Stomach (tissue), 9 donors: ENCODE measurements around the gene ANTXR1. TPM values are rescaled to one million over a fixed set of nuclear protein-coding genes. Genes with fewer than 3 reads are reported as not detected.
A peak's percentile ranks its signal among the peaks of the same experiment; 100 is the strongest.

Experiments
- DNase-seq, 2 donors: peaks; one replicate each; pipeline versions ENCODE4 v3.0.0 to v3.0.0-alpha.2; 2013 to 2019
- H3K27ac ChIP-seq, 5 donors: fragments of 200-600 bp in 4 of 5; sonication (generic) in 4 of 5; one replicate each; pipeline ENCODE4 v1.5.1; 2013 to 2019; ENCODE audit warnings: mild to moderate bottlenecking in 1 of 5, moderate library complexity in 1 of 5
- H3K27me3 ChIP-seq, 3 donors: fragments of 200-600 bp; sonication (generic); one replicate each; pipeline ENCODE4 v1.5.1; 2017 to 2019; ENCODE audit warnings: mixed run types in 1 of 3
- H3K36me3 ChIP-seq, 4 donors: fragments of 200-600 bp; sonication (generic); 1 replicate in 3 of 4; 2 replicates in 1 of 4; pipeline ENCODE4 v1.5.1; 2016 to 2019
- H3K4me1 ChIP-seq, 4 donors: fragments of 200-600 bp; sonication (generic); one replicate each; pipeline ENCODE4 v1.5.1; 2016 to 2019
- H3K4me3 ChIP-seq, 4 donors: fragments of 200-600 bp; sonication (generic) in 3 of 4; one replicate each; pipeline ENCODE4 v1.5.1; 2016 to 2019; ENCODE audit warnings: mild to moderate bottlenecking in 1 of 4
- H3K9me3 ChIP-seq, 4 donors: fragments of 200-600 bp; sonication (generic); one replicate each; pipeline ENCODE4 v1.5.1; 2016 to 2019
- EP300 ChIP-seq: sonication (generic); formaldehyde crosslinking; IDR thresholded peaks from one replicate; pipeline ENCODE4 v1.6.1; 2017; ENCODE audit warnings: antibody characterized with exemption
- POLR2A ChIP-seq, 4 donors: fragments of 450-650 bp; IDR thresholded peaks; one replicate each; pipeline ENCODE4 v1.6.1; 2016; ENCODE audit warnings: antibody characterized with exemption in 4 of 4, control low read depth in 2 of 4, mild to moderate bottlenecking in 1 of 4, moderate library complexity in 1 of 4
- POLR2AphosphoS5 ChIP-seq, 3 donors: sonication (generic); formaldehyde crosslinking; IDR thresholded peaks; one replicate each; pipeline ENCODE4 v1.6.1; 2016; ENCODE audit warnings: antibody characterized with exemption in 3 of 3
- WGBS, 5 donors: extraction: QIAGEN DNeasy Blood & Tissue Kit in 3 of 5; methylation state at CpG; one replicate each; pipeline versions ENCODE4 v1.1.5 to v1.1.7; 2013 to 2018; 5-methylcytosine and 5-hydroxymethylcytosine counted together
- intact Hi-C: fragments of 100-400 bp; cut with DNase I; formaldehyde crosslinking; loops from one replicate; pipeline ENCODE4 v1.15.1; 2023; ENCODE audit warnings: low total_unique reads
- polyA plus RNA-seq, 3 donors: library from polyadenylated mRNA; stranded (reverse); fragments of 200-250 nt; gene quantifications; one replicate each; pipeline ENCODE4 v1.2.3, GENCODE V29; 2013
- small RNA-seq, 4 donors: library from RNA; depleted of rRNA; stranded (forward); fragments of <200 nt; gene quantifications; one replicate each; pipeline ENCODE3, GENCODE V24; 2016
- total RNA-seq, 5 donors: library from RNA; depleted of rRNA; stranded (reverse); fragments of >200 nt; gene quantifications; one replicate each; pipeline versions ENCODE4 v1.1.0 to v1.2.3, GENCODE V29; 2014 to 2016
- TF ChIP-seq, protein P1 (sequence below), 7 experiments: fragments of 450-650 bp in 4 of 7; fragments of 200-600 bp in 3 of 7; sonication (generic) in 3 of 7; IDR thresholded peaks; one replicate each; pipeline ENCODE4 v1.5.1; 2016 to 2019; ENCODE audit warnings: antibody characterized with exemption in 7 of 7, control low read depth in 2 of 7, mild to moderate bottlenecking in 1 of 7
- donor health status: healthy with polysubstance abuse.
- donor health status: Bipolar disorder and iron deficiency.
- donor health status: healthy.

ANTXR1 gene
- total and polyA plus RNA-seq, 8 donors, result 5.8 to 32.5 (median 13.7) TPM

DNA sequence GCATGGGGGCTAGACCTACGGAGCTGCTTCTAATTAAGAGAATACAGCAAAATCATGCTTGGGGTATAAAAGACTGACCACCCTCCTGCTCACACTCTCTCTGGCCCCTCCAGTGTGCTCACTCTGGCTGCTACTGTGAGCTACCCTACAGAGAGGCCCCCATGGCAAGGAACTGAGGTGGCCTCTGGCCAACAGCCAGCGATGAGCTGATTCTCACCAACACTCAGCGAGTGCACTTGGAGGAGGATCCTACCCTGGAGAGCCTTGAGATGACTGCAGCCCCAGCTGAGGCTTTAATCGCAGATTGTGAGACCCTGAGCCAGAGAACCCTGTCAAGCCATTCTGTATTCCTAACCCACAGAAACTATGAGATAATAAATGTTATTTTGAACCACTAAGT lies 285.9 kb downstream of the ANTXR1 start:
- H3K4me3 ChIP-seq, result no peak overlapping the region
- H3K4me1 ChIP-seq, result no peaks in the 10 kb centered on the region
- no peak overlapping the region for H3K27ac ChIP-seq
- H3K9me3 ChIP-seq, result peaks cover 0 to 2% (median under 1%) of the 10 kb centered on the region in 4 donors
- TF ChIP-seq EP300 (no peak), POLR2AphosphoS5 (IDR thresholded peaks at IDR 0.05) (no peak), POLR2A (IDR thresholded peaks at IDR 0.05) (no peak)
- TF ChIP-seq, protein P1, sequence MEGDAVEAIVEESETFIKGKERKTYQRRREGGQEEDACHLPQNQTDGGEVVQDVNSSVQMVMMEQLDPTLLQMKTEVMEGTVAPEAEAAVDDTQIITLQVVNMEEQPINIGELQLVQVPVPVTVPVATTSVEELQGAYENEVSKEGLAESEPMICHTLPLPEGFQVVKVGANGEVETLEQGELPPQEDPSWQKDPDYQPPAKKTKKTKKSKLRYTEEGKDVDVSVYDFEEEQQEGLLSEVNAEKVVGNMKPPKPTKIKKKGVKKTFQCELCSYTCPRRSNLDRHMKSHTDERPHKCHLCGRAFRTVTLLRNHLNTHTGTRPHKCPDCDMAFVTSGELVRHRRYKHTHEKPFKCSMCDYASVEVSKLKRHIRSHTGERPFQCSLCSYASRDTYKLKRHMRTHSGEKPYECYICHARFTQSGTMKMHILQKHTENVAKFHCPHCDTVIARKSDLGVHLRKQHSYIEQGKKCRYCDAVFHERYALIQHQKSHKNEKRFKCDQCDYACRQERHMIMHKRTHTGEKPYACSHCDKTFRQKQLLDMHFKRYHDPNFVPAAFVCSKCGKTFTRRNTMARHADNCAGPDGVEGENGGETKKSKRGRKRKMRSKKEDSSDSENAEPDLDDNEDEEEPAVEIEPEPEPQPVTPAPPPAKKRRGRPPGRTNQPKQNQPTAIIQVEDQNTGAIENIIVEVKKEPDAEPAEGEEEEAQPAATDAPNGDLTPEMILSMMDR (IDR thresholded peaks at IDR 0.05), result no peak
- no peaks in the 10 kb centered on the region for H3K27me3 ChIP-seq
- intact Hi-C loops, result no loop called here
- H3K36me3 ChIP-seq, result no peaks in the 10 kb centered on the region
- DNase-seq, result peak in 1 of 2 donors; percentile 40
- WGBS, 5 donors, result 75 to 88% (median 80%) methylated on average over 4 of the region's 4 CpGs

Small RNA genes within 50 kb of the gene (small RNA-seq; reads per million reads assigned to genes)
- gene MIR3126, result 0 to 0.23 (median 0.08) reads per million in 4 donors
- gene RNA5SP96, result 0 reads per million in 4 donors
- gene RNU6-1216P, result 0 reads per million in 4 donors

Other genes starting within 250 kb of the ANTXR1 start
- under 1 TPM in 1 of 5 donors, not detected in 4; 0.37 TPM for gene BMP10, start 141.8 kb upstream of the ANTXR1 start, total RNA-seq
- gene BMP10, start 141.8 kb upstream of the ANTXR1 start, polyA plus RNA-seq, result not detected
- gene GKN2, start 60.3 kb upstream of the ANTXR1 start, total RNA-seq, result 1,000 to 10,000 TPM in 1 of 5 donors, 100 to 1,000 TPM in 2, 10 to 100 TPM in 1, not detected in 1; 16.5 to 1,354 (median 201) TPM
- 1,000 to 10,000 TPM in 1 of 3 donors, 100 to 1,000 TPM in 1, 10 to 100 TPM in 1; 28.0 to 1,349 (median 744) TPM for gene GKN2, start 60.3 kb upstream of the ANTXR1 start, polyA plus RNA-seq
- 1,000 to 10,000 TPM in 1 of 5 donors, 100 to 1,000 TPM in 3, 1 to 10 TPM in 1; 1.7 to 7,706 (median 380) TPM for gene GKN1, start 38.5 kb upstream of the ANTXR1 start, total RNA-seq
- 1,000 to 10,000 TPM in 2 of 3 donors, 100 to 1,000 TPM in 1; 123 to 7,225 (median 2,484) TPM for gene GKN1, start 38.5 kb upstream of the ANTXR1 start, polyA plus RNA-seq